HEK293 (cell line): Measurements from ENCODE around the gene PACRG.

Experiments used
- CTCF ChIA-PET: fragments of 350-600 bp; formaldehyde crosslinking; extraction: SDS; loops from one replicate; lab custom pipeline; 2021; ENCODE audit warnings: antibody characterized with exemption; lab: Yijun Ruan, JAX
- POLR2A ChIA-PET: fragments of 300-600 bp; formaldehyde crosslinking; extraction: SDS; loops from one replicate; lab custom pipeline; 2020; ENCODE audit warnings: antibody characterized with exemption, inconsistent platforms; lab: Yijun Ruan, JAX
- H3K27ac ChIP-seq: fragments of 200-500 bp; sonication (Bioruptor generic); 2 replicates; pipeline ENCODE4 v1.5.1; 2014; ENCODE audit warnings: low read depth, low read length, control low read depth, inconsistent platforms; ENCODE audit errors: extremely low read depth
- H3K36me3 ChIP-seq, 2 experiments: fragments of 200-500 bp in 1 of 2; sonication (Bioruptor generic) in 1 of 2; 1 replicate in 1 of 2; 2 replicates in 1 of 2; pipeline ENCODE4 v1.5.1; 2014 to 2017; ENCODE audit warnings: inconsistent platforms in 2 of 2, low read length in 2 of 2; ENCODE audit not compliant: control insufficient read depth in 2 of 2, insufficient read depth in 1 of 2
- H3K4me1 ChIP-seq: fragments of 200-500 bp; sonication (Bioruptor generic); 2 replicates; pipeline ENCODE4 v1.5.1; 2014; ENCODE audit warnings: mild to moderate bottlenecking, low read length, inconsistent platforms; ENCODE audit not compliant: control insufficient read depth, insufficient read depth
- H3K4me3 ChIP-seq: 2 replicates; pipeline ENCODE4 v1.5.1; 2011; ENCODE audit warnings: low read depth, mild to moderate bottlenecking, control low read depth, low read length, moderate library complexity
- H3K9me3 ChIP-seq: fragments of 200-500 bp; sonication (Bioruptor generic); 2 replicates; pipeline ENCODE4 v1.5.1; 2014; ENCODE audit warnings: low read depth, low read length, inconsistent platforms; ENCODE audit not compliant: control insufficient read depth, insufficient read depth
- ELK4 ChIP-seq: IDR thresholded peaks from 2 replicates; pipeline ENCODE4 v1.6.1; 2011; ENCODE audit warnings: mild to moderate bottlenecking, low read depth, low read length, borderline replicate concordance
- KLF16 ChIP-seq: fragments of 450-650 bp; formaldehyde crosslinking; IDR thresholded peaks from 2 replicates; pipeline ENCODE4 v1.5.1; 2017; ENCODE audit warnings: missing biosample characterization, missing genetic modification characterization
- KLF8 ChIP-seq: fragments of 450-650 bp; formaldehyde crosslinking; IDR thresholded peaks from 2 replicates; pipeline ENCODE4 v1.5.1; 2016; ENCODE audit warnings: missing biosample characterization, missing genetic modification characterization
- TCF7L2 ChIP-seq: IDR thresholded peaks from 2 replicates; pipeline ENCODE4 v1.6.1; 2011; ENCODE audit warnings: low read depth, mild to moderate bottlenecking, inconsistent platforms, low read length, moderate library complexity, borderline replicate concordance
- ZBTB8A ChIP-seq: fragments of 450-650 bp; formaldehyde crosslinking; IDR thresholded peaks from 2 replicates; pipeline ENCODE4 v1.5.1; 2016; ENCODE audit warnings: missing biosample characterization, missing genetic modification characterization
- ZFP41 ChIP-seq: fragments of 450-650 bp; formaldehyde crosslinking; IDR thresholded peaks from 2 replicates; pipeline ENCODE4 v1.5.1; 2016; ENCODE audit warnings: missing biosample characterization, missing genetic modification characterization, borderline replicate concordance
- ZNF133 ChIP-seq: fragments of 450-650 bp; formaldehyde crosslinking; IDR thresholded peaks from 2 replicates; pipeline ENCODE4 v1.5.1; 2016; ENCODE audit warnings: missing biosample characterization, missing genetic modification characterization
- ZNF155 ChIP-seq: fragments of 450-650 bp; formaldehyde crosslinking; IDR thresholded peaks from 2 replicates; pipeline ENCODE4 v1.5.1; 2016; ENCODE audit warnings: missing biosample characterization, missing genetic modification characterization
- ZNF169 ChIP-seq: fragments of 450-650 bp; formaldehyde crosslinking; IDR thresholded peaks from 2 replicates; pipeline ENCODE4 v1.5.1; 2016; ENCODE audit warnings: missing biosample characterization, missing genetic modification characterization
- ZNF174 ChIP-seq: fragments of 450-650 bp; formaldehyde crosslinking; IDR thresholded peaks from 2 replicates; pipeline ENCODE4 v1.5.0; 2017; ENCODE audit warnings: missing biosample characterization, mild to moderate bottlenecking, missing genetic modification characterization
- ZNF248 ChIP-seq: fragments of 450-650 bp; formaldehyde crosslinking; IDR thresholded peaks from 2 replicates; pipeline ENCODE4 v1.5.1; 2017; ENCODE audit warnings: missing biosample characterization, missing genetic modification characterization
- ZNF280C ChIP-seq: fragments of 450-650 bp; formaldehyde crosslinking; IDR thresholded peaks from 2 replicates; pipeline ENCODE4 v1.5.1; 2016; ENCODE audit warnings: missing biosample characterization, missing genetic modification characterization
- ZNF391 ChIP-seq: fragments of 450-650 bp; formaldehyde crosslinking; IDR thresholded peaks from 2 replicates; pipeline ENCODE4 v1.5.1; 2016; ENCODE audit warnings: low read depth, missing biosample characterization, missing genetic modification characterization, borderline replicate concordance
- ZNF449 ChIP-seq: fragments of 450-650 bp; formaldehyde crosslinking; IDR thresholded peaks from 2 replicates; pipeline ENCODE4 v1.5.1; 2017; ENCODE audit warnings: missing biosample characterization, mild to moderate bottlenecking, missing genetic modification characterization, moderate library complexity
- ZNF521 ChIP-seq: fragments of 450-650 bp; formaldehyde crosslinking; IDR thresholded peaks from 2 replicates; pipeline ENCODE4 v1.5.1; 2017; ENCODE audit warnings: missing biosample characterization, mild to moderate bottlenecking, missing genetic modification characterization
- ZNF561 ChIP-seq: fragments of 450-650 bp; IDR thresholded peaks from 2 replicates; pipeline ENCODE4 v1.5.1; 2018; ENCODE audit warnings: missing biosample characterization, missing genetic modification characterization, borderline replicate concordance

PACRG gene

DNA sequence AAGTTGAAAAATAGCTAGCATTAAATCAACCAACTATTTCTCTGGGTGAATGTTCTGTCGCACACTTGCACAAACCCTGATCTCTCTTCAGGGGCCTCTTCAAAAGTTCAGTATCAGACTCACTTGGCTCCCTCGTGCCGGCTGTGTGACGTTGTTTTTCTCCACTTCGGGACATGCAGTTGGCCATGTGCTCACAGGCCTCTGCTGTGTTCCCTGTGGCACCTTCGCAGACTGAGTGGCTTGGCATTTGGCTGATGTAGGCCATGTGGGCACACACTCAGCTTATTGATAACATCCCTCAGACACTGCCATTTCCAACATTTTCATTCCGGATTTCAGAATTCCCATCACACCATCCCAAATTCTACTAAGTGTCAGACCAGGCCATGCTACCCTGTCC, 49.3 kb downstream of the PACRG start (continued):
- TF ChIP-seq ZBTB8A (tag by site-specific recombination) (no peak), KLF16 (tag by site-specific recombination) (no peak), TCF7L2 (no peak), KLF8 (no peak), ZNF449 (tag by site-specific recombination) (no peak), ZNF155 (tag by site-specific recombination) (no peak), ZNF280C (tag by site-specific recombination) (no peak)

GRCh38 chr6:162778603-162779002, 50.8 kb downstream of the PACRG start:
- Histone ChIP-seq H3K4me3 (no peak overlapping the region), H3K36me3 (no peaks in the 10 kb centered on the region), H3K9me3 (no peaks in the 10 kb centered on the region), H3K4me1 (no peaks in the 10 kb centered on the region), H3K27ac (no peak overlapping the region)
- TF ChIP-seq ZNF133 (tag by site-specific recombination) (no peak), ZNF561 (tag by site-specific recombination) (no peak), ZNF174 (tag by site-specific recombination) (no peak), ZNF521 (tag by site-specific recombination) (no peak), ZFP41 (no peak), ZNF169 (tag by site-specific recombination) (no peak)
- CTCF ChIA-PET, result no interaction called here
- POLR2A ChIA-PET, result no interaction called here

GRCh38 chr6:162785632-162786242, 58.0 kb downstream of the PACRG start:
- Histone ChIP-seq H3K4me1 (no peaks in the 10 kb centered on the region), H3K27ac (no peak overlapping the region), H3K36me3 (no peaks in the 10 kb centered on the region), H3K4me3 (no peak overlapping the region), H3K9me3 (no peaks in the 10 kb centered on the region)
- no peak for TF ChIP-seq ZNF248 (tag by site-specific recombination)
- no peak for TF ChIP-seq ELK4
- TF ChIP-seq ZNF391, result no peak
- ChIA-PET POLR2A (no interaction called here), CTCF (interaction anchor here (0.6 kb wide), 1 partner anchor 690 kb away, joined by 4 read pairs; no protein-coding TSS in a partner anchor)
